Measurements from ENCODE around the gene CCR7. TPM values are rescaled to one million over a fixed set of nuclear protein-coding genes. Genes with fewer than 3 reads are reported as not detected.

CCR7 gene
- total RNA-seq, 4 donors from 2014 or later: 1.5 TPM; not detected in 3

- H3K36me3 ChIP-seq: no peaks in the 10 kb centered on the region
- TF ChIP-seq CTCF (IDR thresholded peaks at IDR 0.05) (no peak), EP300 (IDR thresholded peaks at IDR 0.05) (peak in 1 of 2 donors; percentile 72)
- WGBS, 2 donors: 44 to 59% methylated on average over 7 of the region's 7 CpGs
- peaks cover 0 to 23% (median 8%) of the 10 kb centered on the region in 4 donors for H3K4me1 ChIP-seq
- no peaks in the 10 kb centered on the region for H3K27me3 ChIP-seq
- H3K27ac ChIP-seq: peak overlapping the region; percentile 59 to 77 (median 72)
- H3K4me3 ChIP-seq: no peak overlapping the region
- DNase-seq (ENCODE audit: low spot score in 2 of 2): peak in 1 of 2 donors; percentile 59
- no peaks in the 10 kb centered on the region for H3K9me3 ChIP-seq
These were observed 34.1 kb upstream of the CCR7 start for GRCh38 chr17:40599468-40599763.

- peaks cover 0 to 23% (median 8%) of the 10 kb centered on the region in 4 donors for H3K4me1 ChIP-seq
- H3K9me3 ChIP-seq: no peaks in the 10 kb centered on the region
- peak in 1 of 2 donors; percentile 47 for DNase-seq (ENCODE audit: low spot score in 2 of 2)
- no peak for TF ChIP-seq POLR2A (IDR thresholded peaks at IDR 0.05)
- TF ChIP-seq EP300 (IDR thresholded peaks at IDR 0.05): peak in 1 of 2 donors; percentile 66
- 43 to 50% methylated on average over 20 of the region's 20 CpGs for WGBS, 2 donors
- H3K4me3 ChIP-seq: no peak overlapping the region
- H3K36me3 ChIP-seq: no peaks in the 10 kb centered on the region
- peak overlapping the region; percentile 59 to 77 (median 72) for H3K27ac ChIP-seq
- H3K27me3 ChIP-seq: no peaks in the 10 kb centered on the region
These were observed 33.6 kb upstream of the CCR7 start for GRCh38 chr17:40598619-40599467.

- H3K27me3 ChIP-seq: no peaks in the 10 kb centered on the region
- TF ChIP-seq POLR2A (IDR thresholded peaks at IDR 0.05) (no peak), CTCF (IDR thresholded peaks at IDR 0.05) (no peak), EP300 (IDR thresholded peaks at IDR 0.05) (no peak)
- 71 to 72% methylated on average over 5 of the region's 5 CpGs for WGBS, 2 donors
- peaks cover 0 to 23% (median 8%) of the 10 kb centered on the region in 4 donors for H3K4me1 ChIP-seq
- H3K36me3 ChIP-seq: no peaks in the 10 kb centered on the region
- no peak for DNase-seq (ENCODE audit: low spot score in 2 of 2)
- peak overlapping the region; percentile 36 to 77 (median 66) for H3K27ac ChIP-seq
- no peak overlapping the region for H3K4me3 ChIP-seq
- no peaks in the 10 kb centered on the region for H3K9me3 ChIP-seq
These were observed 33.0 kb upstream of the CCR7 start for GRCh38 chr17:40598301-40598618.

- Histone ChIP-seq H3K9me3 (no peaks in the 10 kb centered on the region), H3K4me3 (no peak overlapping the region), H3K4me1 (peaks cover 0 to 23% (median 8%) of the 10 kb centered on the region in 4 donors), H3K36me3 (no peaks in the 10 kb centered on the region), H3K27ac (peak overlapping the region; percentile 36 to 77 (median 66)), H3K27me3 (no peaks in the 10 kb centered on the region)
- WGBS, 2 donors: 89 to 93% methylated on average over 9 of the region's 9 CpGs
- TF ChIP-seq CTCF (IDR thresholded peaks at IDR 0.05): no peak
- DNase-seq (ENCODE audit: low spot score in 2 of 2): no peak
These were observed 32.5 kb upstream of the CCR7 start for GRCh38 chr17:40597556-40598300.

- no peak for DNase-seq (ENCODE audit: low spot score in 2 of 2)
- 83 to 84% methylated on average over 3 of the region's 3 CpGs for WGBS, 2 donors
- Histone ChIP-seq H3K27ac (no peak overlapping the region), H3K27me3 (no peaks in the 10 kb centered on the region), H3K9me3 (no peaks in the 10 kb centered on the region), H3K36me3 (no peaks in the 10 kb centered on the region), H3K4me3 (no peak overlapping the region), H3K4me1 (peaks cover 0 to 23% (median 8%) of the 10 kb centered on the region in 4 donors)
- TF ChIP-seq CTCF (IDR thresholded peaks at IDR 0.05) (no peak), POLR2A (IDR thresholded peaks at IDR 0.05) (no peak), EP300 (IDR thresholded peaks at IDR 0.05) (no peak)
These were observed 31.9 kb upstream of the CCR7 start for GRCh38 chr17:40597156-40597555.

All from tibial nerve (tissue), 4 donors.